ENCODE results near the gene ZNF385B. TPM values are rescaled to one million over a fixed set of nuclear protein-coding genes. Genes with fewer than 3 reads are reported as not detected.

Gene ZNF385B
- polyA plus RNA-seq, 1 experiment, result not detected

- H3K27me3 ChIP-seq (ENCODE audit: control insufficient read depth, insufficient read depth, low read length), result peaks cover 30% of the 10 kb centered on the region
- H3K27ac ChIP-seq (ENCODE audit: low read depth, low read length), result no peak overlapping the region
- no peak for DNase-seq (ENCODE audit: low read depth, low spot score)
- H3K9me3 ChIP-seq (ENCODE audit: control insufficient read depth, insufficient read depth, low read length), result no peaks in the 10 kb centered on the region
- H3K4me3 ChIP-seq (ENCODE audit: low read depth, low read length), result no peak overlapping the region
- ChIA-PET POLR2A (no interaction called here), CTCF (no interaction called here)
- TF ChIP-seq, protein P1, sequence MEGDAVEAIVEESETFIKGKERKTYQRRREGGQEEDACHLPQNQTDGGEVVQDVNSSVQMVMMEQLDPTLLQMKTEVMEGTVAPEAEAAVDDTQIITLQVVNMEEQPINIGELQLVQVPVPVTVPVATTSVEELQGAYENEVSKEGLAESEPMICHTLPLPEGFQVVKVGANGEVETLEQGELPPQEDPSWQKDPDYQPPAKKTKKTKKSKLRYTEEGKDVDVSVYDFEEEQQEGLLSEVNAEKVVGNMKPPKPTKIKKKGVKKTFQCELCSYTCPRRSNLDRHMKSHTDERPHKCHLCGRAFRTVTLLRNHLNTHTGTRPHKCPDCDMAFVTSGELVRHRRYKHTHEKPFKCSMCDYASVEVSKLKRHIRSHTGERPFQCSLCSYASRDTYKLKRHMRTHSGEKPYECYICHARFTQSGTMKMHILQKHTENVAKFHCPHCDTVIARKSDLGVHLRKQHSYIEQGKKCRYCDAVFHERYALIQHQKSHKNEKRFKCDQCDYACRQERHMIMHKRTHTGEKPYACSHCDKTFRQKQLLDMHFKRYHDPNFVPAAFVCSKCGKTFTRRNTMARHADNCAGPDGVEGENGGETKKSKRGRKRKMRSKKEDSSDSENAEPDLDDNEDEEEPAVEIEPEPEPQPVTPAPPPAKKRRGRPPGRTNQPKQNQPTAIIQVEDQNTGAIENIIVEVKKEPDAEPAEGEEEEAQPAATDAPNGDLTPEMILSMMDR (IDR thresholded peaks at IDR 0.05; ENCODE audit: low read depth, low read length), result no peak
Measured at GRCh38 chr2:179862898-179863458, 1.6 kb upstream of the ZNF385B start.

DNA sequence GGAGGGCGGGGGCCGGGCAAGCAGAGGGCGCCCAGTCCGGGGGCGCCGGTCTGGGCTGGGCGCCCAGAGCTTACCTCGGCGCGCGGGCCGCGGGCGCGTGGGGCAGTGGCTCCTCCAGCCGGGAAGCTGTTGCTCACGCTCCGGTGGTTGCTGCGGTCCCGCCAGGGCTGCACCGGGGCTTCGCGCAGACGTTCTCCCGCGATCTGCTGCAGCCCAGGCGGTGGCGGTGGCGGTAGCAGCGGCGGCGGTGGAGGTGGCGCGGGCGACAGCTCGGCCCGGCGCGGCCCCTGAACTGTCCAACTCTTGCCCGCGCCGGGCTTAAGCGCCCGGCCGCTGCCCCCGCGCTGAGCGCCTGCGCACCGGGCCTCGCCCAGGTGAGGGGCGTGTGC is 391 bp downstream of the ZNF385B start:
- TF ChIP-seq, protein P1 (IDR thresholded peaks at IDR 0.05; ENCODE audit: low read depth, low read length), result no peak
- Histone ChIP-seq H3K27ac (ENCODE audit: low read depth, low read length) (no peak overlapping the region), H3K4me3 (ENCODE audit: low read depth, low read length) (peak overlapping the region; percentile 41; the same call in 1 of the 2 replicates), H3K9me3 (ENCODE audit: control insufficient read depth, insufficient read depth, low read length) (no peaks in the 10 kb centered on the region), H3K27me3 (ENCODE audit: control insufficient read depth, insufficient read depth, low read length) (peaks cover 30% of the 10 kb centered on the region)
- POLR2A ChIA-PET, result no interaction called here
- CTCF ChIA-PET, result no interaction called here
- DNase-seq (ENCODE audit: low read depth, low spot score), result no peak

DNA sequence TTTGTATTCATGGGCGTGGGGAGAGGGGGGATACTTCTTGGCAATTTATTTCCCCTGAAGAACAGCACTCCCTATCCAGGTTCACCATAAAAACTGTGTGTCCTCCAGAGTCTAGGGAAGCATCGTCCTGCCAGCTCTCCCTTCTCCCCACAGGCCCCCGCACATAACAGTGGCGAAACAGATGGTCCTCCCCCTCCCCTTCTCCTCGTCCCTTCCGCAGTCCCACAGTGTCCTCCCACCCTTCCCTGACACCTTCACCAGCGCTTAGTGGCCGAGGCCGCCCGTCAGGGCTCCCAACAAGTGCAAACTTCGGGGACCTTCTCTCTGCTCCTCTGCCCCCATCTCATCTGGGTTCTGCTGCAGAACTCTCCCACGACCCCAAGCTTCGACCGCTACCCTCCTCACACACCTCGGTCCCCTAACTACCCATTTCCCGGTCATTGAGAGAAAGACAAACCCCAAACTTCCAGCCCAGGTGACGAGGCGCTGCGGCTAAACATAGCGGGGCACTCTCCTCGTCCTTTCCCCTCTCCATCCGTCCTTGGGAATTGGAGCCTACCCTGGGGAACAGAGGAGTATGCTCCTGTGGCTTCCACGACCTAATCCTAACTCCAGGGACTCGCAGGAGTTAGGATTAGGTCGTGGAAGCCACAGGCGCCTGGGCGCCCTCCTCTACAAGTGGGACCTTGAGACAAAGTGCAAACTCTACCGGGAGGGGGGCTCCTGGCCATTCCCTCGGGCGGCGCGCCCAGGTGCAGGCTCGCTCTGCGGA is 971 bp downstream of the ZNF385B start:
- DNase-seq (ENCODE audit: low read depth, low spot score), result no peak
- TF ChIP-seq, protein P1 (IDR thresholded peaks at IDR 0.05; ENCODE audit: low read depth, low read length), result no peak
- H3K4me3 ChIP-seq (ENCODE audit: low read depth, low read length), result peak overlapping the region; percentile 41
- H3K27ac ChIP-seq (ENCODE audit: low read depth, low read length), result no peak overlapping the region
- no peaks in the 10 kb centered on the region for H3K9me3 ChIP-seq (ENCODE audit: control insufficient read depth, insufficient read depth, low read length)
- CTCF ChIA-PET, result no interaction called here
- H3K27me3 ChIP-seq (ENCODE audit: control insufficient read depth, insufficient read depth, low read length), result peaks cover 30% of the 10 kb centered on the region
- POLR2A ChIA-PET, result no interaction called here

DNA sequence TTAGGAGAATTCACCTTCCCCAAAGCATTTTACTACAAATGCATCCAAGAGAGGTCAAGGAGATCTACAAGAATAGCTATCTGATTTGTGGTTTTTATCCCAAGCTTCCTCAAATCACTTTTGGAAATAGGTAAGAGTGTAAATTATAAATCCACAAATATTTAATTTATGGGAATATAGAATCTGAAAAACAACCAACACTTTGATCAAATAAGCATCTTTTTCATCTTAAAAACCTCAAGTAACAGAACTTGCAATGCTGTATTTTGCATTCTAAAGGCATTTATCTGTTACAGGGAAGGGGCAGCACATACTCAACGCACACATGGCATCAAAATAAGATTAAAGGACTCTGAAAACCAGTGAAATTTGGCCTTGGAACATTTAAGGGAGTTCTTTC is 1.9 kb downstream of the ZNF385B start:
- no peaks in the 10 kb centered on the region for H3K9me3 ChIP-seq (ENCODE audit: control insufficient read depth, insufficient read depth, low read length)
- ChIA-PET CTCF (no interaction called here), POLR2A (no interaction called here)
- TF ChIP-seq, protein P1 (IDR thresholded peaks at IDR 0.05; ENCODE audit: low read depth, low read length), result no peak
- H3K27ac ChIP-seq (ENCODE audit: low read depth, low read length), result no peak overlapping the region
- no peak for DNase-seq (ENCODE audit: low read depth, low spot score)
- H3K27me3 ChIP-seq (ENCODE audit: control insufficient read depth, insufficient read depth, low read length), result peaks cover 30% of the 10 kb centered on the region
- H3K4me3 ChIP-seq (ENCODE audit: low read depth, low read length), result no peak overlapping the region

DNA sequence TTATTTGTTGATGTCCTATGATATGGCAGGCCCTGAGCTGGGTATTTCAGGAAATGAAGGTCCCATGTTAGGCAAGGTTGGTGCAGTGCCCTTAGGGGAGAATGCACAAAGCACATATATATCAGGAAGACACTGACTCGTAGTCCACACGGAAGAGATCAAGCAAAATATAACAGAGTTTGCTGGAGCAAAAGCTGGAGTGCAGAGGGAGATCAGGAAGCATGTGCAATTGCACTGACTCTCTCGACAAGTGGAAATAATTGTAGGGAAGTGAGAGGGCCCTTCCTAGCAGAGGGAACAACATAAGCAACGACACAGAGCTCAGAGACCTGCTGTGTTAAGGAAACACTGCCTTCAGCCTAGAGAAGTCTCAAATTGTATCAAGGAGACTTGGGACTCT is 4.2 kb downstream of the ZNF385B start:
- Histone ChIP-seq H3K27ac (ENCODE audit: low read depth, low read length) (no peak overlapping the region), H3K4me3 (ENCODE audit: low read depth, low read length) (no peak overlapping the region), H3K9me3 (ENCODE audit: control insufficient read depth, insufficient read depth, low read length) (no peaks in the 10 kb centered on the region), H3K27me3 (ENCODE audit: control insufficient read depth, insufficient read depth, low read length) (peaks cover 25% of the 10 kb centered on the region)
- ChIA-PET POLR2A (no interaction called here), CTCF (no interaction called here)
- TF ChIP-seq, protein P1 (IDR thresholded peaks at IDR 0.05; ENCODE audit: low read depth, low read length), result no peak
- no peak for DNase-seq (ENCODE audit: low read depth, low spot score)
